D721Med (cell line): Measurements from ENCODE around the gene NEK8.

Experiments used
- DNase-seq: peaks from one replicate; pipeline ENCODE4 v3.0.0; 2011; ENCODE audit warnings: low spot score; ENCODE audit not compliant: insufficient read length
- FAIRE-seq: peaks from 2 replicates; lab custom pipeline; 2011; peaks lifted over from hg19 to GRCh38; lab: Jason Lieb, UNC
- TF ChIP-seq, protein P1 (sequence below): IDR thresholded peaks from 2 replicates; pipeline ENCODE4 v1.5.1; 2012; ENCODE audit warnings: mild to moderate bottlenecking, control low read depth; ENCODE audit not compliant: insufficient read depth; ENCODE audit errors: missing control alignments

NEK8 gene

DNA sequence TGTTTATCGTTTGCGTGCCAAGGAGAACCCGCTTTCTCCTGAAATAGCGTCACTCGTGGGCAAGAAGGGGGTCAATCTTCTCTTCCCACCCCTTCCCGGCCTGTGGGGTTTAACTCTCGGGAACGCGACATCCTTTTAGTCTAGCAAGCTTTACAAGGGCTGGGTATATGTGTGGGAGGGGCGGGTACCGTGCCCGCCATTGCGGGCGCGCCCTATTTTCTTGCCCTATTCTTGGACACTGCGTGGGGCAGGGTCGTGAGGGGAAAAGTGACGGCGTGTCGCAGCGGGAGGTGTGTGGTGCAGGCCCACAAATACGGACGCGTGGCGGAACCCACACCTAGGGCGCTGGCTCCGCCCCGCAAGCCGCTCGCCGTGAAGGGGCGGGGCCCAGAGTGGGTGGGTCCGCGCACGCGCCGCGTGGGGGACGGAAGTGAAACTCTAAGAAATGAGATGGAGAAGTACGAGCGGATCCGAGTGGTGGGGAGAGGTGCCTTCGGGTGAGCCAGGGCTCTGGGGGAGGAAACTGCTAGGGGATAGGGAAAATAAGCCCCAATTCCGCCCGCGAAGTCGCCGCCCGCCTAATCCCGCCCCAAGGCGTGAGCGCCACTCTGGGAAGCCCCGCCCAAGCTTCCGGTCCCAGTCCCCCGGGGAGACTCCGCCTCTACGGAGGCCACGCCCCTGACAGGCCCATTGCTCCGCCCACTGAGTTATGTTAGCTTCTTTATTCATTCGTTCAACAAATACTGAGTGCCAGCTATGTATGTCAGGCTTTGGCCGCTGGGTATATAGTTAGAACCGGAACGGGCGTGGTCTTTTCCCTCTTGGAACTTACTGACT, at the start of gene NEK8:
Gene NEK8 (plus strand): TSS at position 425 of the 837 bp plus-strand sequence. CDS start 26 bp downstream, at position 451.
- TF ChIP-seq, protein P1, sequence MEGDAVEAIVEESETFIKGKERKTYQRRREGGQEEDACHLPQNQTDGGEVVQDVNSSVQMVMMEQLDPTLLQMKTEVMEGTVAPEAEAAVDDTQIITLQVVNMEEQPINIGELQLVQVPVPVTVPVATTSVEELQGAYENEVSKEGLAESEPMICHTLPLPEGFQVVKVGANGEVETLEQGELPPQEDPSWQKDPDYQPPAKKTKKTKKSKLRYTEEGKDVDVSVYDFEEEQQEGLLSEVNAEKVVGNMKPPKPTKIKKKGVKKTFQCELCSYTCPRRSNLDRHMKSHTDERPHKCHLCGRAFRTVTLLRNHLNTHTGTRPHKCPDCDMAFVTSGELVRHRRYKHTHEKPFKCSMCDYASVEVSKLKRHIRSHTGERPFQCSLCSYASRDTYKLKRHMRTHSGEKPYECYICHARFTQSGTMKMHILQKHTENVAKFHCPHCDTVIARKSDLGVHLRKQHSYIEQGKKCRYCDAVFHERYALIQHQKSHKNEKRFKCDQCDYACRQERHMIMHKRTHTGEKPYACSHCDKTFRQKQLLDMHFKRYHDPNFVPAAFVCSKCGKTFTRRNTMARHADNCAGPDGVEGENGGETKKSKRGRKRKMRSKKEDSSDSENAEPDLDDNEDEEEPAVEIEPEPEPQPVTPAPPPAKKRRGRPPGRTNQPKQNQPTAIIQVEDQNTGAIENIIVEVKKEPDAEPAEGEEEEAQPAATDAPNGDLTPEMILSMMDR = no peak
- FAIRE-seq (no peak), DNase-seq (peak; percentile 87)

DNA sequence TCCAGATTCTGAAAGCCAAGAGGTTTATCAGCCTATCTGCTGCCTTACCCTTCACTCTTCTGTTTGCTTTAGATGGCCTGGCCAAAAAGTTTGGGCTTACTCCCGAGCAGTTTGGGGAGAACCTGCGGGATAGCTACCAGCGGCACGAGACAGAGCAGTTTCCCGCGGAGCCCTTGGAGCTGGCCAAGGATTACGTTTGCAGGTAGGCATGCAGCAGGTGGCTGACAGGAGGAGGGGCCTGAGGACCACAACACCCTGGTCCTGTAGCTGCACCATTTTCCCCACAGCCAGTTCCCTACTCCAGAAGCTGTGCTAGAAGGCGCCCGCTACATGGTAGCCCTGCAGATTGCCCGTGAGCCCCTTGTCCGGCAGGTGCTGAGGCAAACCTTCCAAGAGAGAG, 45.9 kb upstream of the NEK8 start:
- DNase-seq = no peak
- TF ChIP-seq, protein P1 = no peak
- FAIRE-seq = no peak

DNA sequence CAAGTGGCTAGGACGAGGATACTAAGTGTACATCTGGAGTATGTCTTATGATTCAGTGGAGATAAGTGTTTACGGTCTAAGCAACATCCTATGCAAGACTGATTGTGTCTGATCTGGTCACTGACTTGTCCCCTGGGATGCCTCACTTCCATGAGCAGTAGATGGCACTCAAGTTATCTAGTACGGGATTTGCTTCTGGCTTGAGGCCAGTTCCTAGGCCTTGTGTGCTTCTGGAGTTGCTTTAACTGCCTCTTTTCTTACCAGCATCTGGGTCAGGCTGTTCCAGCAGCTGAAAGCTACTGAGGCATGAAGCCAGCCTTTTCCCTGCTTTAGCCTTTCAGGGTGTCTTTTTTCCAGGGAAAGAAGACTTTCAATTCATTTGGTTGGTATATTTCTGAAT, 43.6 kb upstream of the NEK8 start:
- DNase-seq = no peak
- TF ChIP-seq, protein P1 = peak; percentile 58

DNA sequence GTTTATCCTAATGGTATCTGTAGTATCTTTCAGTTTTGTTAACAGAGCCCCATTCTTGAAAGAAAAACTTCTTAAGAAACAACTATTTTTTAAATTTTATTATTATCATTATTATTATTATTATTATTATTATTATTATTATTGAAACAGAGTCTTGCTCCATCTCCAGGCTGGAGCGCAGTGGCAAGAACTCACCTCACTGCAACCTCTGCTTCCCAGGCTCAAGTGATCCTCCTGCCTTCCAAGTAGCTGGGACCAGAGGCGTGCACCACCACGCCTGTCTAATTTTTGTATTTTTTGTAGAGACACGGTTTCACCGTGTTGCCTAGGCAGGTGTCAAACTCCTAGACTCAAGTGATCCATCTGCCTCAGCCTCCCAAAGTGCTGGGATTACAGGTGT, 43.2 kb upstream of the NEK8 start:
- TF ChIP-seq, protein P1 = no peak
- FAIRE-seq (no peak), DNase-seq (no peak)

More for the DNA sequence above, 43.6 kb upstream of the NEK8 start:
- no peak for FAIRE-seq

DNA sequence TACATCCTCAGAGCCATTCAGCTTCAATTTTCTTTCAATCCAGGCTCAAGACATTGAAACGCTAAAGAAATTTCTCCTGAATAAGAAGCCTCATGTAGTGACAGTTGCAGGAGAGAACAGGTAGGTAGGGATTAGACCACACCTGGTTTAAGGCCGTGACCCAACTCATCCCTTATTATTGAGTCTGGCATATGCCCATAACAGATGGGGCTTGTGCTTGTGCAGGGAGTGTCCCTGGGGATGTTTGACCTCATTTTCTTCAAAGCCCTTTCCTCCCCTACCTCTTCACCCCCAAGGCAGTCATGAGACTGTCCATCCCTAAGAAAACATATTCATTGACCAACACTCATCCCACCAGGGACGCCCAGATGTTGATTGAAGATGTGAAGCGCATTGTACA, 42.3 kb upstream of the NEK8 start:
- TF ChIP-seq, protein P1 = no peak
- DNase-seq (no peak), FAIRE-seq (no peak)

DNA sequence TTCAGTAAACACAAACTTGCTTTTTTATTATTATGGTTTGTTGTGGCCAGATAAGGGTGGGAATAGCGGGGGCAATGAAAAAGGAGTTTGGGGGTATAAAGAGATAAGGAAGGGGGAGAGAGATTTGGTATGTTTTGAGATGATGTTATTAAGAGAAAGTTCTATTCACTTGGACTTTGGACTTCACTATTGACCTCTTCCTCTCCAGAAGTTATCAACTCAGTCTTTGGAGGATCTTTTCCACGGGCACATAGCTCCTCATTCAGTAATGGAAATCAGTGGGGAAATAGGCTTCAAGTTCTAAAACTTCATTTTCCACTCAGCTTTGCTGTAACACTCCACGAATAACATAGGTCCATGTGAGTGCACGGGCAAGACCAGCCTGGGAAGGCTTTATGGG, 40.1 kb upstream of the NEK8 start:
- DNase-seq = no peak
- FAIRE-seq = no peak
- TF ChIP-seq, protein P1 = no peak

DNA sequence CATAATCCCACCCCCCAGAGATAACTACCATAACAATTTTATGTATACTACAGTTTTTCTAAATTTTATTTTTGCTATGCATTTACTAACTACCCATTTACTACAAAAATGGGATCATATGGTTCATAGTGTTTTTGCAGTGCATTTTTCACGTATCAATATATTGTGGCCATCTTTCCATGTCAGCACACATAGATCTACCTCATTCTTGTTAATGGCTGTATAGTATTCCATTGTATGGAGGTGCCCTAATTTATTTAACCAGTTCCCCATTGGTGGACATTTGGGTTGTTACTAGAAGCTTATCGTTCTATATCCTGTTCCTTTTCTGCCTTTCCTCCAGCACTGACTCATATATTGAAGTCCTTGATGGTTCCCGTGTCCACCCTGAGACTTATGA, 39.6 kb upstream of the NEK8 start:
- FAIRE-seq (no peak), DNase-seq (no peak)
- TF ChIP-seq, protein P1 = no peak
